ENCODE results near the gene RPEL1.
"Not testable (repeated sequence)": the region's sequence is repeated elsewhere in the genome, so short reads cannot be mapped to it uniquely, and the experiment has no call there.

The RPEL1 gene

DNA sequence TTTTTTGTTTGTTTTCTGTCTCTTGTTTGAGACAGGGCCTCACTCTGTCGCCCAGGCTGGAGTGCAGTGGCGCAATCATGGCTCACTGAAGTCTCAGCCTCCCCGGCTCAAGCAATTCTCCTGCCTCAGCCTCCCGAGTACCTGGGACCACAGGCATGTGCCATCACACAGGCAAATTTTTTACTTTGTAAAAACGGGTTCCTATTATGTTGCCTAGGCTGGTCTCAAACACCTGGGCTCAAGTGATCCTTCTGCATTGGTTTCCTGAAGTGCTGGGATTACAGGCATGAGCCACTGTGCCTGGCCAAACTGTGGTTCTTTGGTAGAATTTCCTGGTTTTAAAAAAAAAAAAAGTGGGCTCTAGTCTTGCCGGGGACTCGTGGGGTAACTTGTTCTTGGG, at the start of gene RPEL1:
Gene RPEL1, plus strand, starts transcription at position 301 of the 400 bp plus-strand sequence. CDS start 110 bp downstream, outside the sequence.
- DNase-seq, result not testable (repeated sequence)

DNA sequence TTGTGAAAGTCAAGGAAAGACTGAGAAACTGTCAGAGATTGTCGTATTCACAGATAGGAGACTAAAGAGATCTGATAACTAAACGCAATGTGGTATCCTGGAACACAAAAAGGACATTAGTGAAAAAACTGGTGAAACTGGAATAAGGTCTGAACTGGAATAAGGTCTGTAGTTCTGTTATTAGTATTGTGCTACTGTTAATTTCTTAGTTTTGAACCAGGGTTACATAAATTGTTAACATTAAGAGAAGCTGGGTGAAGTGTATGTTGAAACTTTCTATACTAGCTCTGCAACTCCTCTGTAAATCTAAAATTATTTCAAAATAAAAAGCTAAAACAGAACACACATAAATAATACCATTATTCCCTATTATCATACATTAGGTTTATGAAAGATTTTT, 49.2 kb upstream of the RPEL1 start:
- no peak for DNase-seq

DNA sequence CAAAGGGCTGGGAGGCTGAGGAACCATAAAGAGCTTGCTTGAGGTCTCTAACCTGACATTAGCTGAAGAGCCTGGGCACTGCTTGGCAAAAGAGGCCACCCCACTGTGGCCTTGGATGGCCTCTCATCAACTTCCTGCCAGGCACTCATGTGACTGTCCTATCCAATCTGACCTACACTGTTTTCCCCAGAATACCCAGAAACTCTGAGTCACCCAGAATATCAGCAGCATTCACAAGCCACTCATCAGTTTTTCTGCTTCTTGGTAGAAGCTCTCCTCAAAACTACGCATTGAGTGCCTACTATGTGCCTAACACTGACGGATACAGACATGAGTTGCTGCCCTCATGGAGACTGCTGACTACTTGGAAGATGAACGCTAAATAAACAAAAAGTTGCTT, 48.5 kb upstream of the RPEL1 start:
- no peak for DNase-seq

DNA sequence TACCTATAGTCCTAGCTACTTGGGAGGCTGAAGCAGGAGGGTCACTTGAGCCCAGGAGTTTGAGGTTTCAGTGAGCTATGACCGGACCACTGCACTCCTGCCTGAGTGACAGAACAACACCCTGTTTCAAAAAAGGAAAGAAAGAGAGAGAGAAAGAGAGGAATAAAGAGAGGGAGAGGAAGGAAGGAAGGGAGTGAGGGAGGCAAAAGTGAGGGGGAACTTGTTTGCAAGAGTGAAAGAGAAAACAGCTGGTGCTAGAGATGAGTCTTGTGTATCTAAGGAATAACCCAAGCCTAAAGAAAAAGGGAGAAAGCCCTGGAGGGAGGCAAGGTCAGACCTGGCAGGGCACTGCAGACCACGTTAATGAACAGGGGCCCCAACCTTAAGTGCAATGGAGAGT, 47.8 kb upstream of the RPEL1 start:
- no peak for DNase-seq

DNA sequence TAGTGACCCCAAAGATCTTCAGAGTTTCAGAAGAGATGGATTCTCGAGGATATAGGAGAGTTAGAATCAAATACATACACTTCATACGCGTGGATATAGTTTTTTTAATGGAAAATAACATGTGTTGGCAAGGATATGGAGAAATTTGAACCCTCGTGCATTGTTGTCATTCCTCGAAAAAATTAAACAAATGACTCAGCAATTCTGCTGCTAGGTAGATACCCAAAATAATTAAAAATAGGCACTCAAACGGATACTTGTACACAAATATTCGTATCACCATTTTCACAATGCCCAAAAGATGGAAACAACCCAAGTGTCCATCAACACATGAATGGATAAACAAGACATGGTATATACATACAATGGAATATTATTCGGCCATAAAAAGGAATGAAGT, 47.0 kb upstream of the RPEL1 start:
- DNase-seq, result no peak

DNA sequence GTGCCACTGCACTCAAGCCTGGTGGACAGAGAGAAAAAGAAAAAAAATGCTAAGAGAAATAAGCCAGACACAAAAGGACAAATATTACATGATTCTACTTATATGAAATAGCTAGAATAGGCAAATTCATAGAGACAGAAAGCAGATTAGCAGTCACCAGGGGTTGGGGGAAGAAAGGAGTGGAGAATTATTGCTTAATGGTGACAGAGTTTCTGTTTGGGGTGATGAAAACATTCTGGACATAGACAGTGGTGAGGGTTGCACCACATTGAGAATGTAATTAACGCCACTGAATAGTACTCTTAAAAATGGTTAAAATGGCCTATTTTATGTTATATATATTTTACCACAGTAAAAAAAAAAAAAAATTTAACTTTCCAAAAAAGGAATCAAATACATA, 46.2 kb upstream of the RPEL1 start:
- no peak for DNase-seq

DNA sequence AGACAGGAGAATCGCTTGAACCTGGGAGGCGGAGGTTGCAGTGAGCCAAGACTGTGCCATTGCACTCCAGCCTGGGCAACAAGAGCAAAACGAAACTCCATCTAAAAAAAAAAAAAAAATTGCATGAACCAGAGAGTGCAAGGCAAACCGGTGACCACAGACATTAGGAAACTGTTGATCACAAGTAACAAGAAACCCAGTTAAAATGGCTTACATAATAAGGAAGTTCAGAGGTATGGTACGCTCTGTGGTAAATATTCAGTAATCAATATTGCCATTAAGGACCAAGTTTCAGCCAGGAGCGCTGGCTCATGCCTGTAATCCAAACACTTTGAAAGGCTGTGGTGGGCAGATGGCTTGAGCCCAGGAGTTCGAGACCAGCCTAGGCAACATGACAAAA, 43.4 kb upstream of the RPEL1 start:
- no peak for DNase-seq

DNA sequence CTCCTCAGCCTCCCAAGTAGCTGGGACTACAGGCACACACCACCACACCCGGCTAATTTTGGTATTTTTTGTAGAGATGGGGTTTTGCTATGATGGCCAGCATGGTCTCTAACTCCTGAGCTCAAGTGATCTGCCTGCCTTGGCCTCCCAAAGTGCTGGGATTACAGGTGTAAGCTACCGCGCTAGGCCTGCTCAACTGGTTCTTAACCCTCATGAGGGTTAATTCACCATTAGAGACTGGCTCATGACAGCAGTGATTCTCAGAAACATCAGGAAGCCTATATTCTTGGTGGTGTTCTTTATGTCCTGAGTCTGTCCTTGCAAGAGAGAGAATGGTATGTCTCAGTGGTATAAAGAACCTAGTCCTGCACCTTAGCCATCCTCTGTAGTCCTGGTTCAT, 42.2 kb upstream of the RPEL1 start:
- DNase-seq, result no peak

DNA sequence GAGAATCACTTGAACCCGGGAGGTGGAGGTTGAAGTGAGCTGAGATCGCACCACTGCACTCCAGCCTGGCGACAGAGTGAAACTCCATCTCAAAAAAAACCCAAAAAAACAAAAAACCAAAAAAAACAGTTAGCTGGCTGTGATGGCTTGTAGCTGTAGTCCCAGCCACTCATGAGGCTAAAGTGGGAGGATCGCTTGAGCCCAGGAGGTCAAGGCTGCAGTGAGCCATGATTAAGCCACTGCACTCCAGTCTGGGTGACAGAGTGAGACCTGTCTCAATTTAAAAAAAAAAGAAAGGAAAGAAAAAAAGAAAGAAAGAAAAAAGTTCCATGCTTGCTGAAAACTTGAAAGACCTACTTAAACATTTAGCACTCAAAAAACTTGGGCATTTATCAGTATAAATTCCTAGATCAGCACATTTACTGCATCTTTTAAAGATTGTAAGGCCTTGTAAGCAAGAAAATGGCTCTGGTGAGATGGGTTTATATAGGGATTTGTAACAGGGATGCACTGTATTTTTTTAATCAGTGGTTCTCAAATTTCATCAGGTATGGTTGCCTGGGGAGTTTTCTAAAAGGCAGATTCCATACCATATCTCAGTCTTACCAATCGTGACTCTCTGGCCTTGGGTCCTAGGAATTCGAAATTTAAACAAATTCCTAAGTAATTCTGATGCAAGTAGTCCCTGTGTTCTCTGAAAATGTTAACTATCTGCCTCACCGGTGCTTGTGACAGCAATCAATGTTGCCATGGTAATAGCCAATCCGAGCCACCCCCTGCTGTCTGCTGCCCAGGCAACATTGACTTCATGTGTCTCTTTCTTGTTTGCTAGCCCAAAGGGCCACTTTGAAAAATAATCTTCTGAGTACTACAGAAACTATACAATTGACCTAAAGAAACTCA, 41.1 kb upstream of the RPEL1 start:
- DNase-seq, result no peak

DNA sequence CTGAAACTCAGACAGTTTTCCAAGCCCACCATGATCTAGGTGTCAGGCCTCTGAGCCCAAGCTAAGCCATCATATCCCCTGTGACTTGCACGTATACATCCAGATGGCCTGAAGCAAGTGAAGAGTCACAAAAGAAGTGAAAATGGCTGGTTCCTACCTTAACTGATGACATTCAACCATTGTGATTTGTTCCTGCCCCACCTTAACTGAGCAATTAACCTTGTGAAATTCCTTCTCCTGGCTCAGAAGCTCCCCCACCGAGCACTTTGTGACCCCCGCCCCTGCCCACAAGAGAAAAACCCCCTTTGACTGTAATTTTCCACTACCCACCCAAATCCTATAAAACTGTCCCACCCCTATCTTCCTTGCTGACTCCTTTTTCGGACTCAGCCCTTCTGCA, 40.3 kb upstream of the RPEL1 start:
- DNase-seq, result not testable (repeated sequence)

DNA sequence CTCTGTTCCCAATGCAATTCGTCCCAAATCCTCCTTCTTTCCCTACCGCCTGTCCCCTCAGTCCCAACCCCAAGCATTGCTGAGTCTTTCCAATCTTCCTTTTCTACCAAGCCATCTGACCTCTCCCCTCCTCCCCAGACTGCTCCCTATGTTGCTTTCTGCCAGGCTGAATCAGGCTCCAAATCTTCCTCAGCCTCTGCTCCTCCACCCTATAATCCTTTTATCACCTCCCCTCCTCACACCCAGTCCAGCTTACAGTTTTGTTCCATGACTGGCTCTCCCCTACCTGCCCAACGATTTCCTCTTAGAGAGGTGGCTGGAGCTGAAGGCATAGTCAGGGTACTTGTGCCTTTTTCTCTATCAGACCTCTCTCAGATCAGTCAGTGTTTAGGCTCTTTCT, 39.0 kb upstream of the RPEL1 start:
- DNase-seq, result not testable (repeated sequence)

DNA sequence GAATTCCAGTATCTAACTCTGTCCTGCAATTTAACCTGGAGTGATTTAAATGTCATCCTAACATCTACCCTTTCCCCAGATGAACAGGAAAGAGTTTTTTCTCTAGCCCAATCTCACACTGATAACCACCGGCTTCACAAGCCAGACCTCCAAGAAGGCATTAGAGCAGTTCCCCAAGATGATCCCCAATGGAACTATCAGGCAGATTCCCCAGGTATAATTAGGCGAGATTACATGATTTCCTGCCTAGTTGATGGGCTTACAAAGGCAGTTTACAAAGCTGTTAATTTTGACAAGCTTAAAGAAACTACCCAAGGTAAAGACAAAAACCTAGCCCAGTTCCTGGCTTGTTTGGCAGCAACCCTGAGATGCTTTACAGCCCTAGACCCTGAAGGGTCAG, 38.5 kb upstream of the RPEL1 start:
- no peak for DNase-seq

DNA sequence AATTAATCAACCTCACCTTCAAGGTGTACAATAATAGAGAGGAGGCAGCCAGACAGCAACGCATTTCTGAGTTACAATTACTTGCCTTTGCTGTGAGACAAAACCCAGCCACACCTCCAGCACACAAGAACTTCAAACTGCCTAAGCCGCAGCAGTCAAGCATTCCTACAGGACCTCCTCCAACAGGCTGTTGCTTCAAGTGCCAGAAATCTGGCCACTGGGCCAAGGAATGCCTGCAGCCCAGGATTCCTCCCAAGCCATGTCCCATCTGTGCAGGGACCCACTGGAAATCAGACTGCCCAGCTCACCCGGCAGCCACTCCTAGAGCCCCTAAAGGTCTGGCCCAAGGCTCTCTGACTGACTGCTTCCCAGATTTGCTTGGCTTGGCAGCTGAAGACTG, 38.0 kb upstream of the RPEL1 start:
- DNase-seq, result not testable (repeated sequence)

DNA sequence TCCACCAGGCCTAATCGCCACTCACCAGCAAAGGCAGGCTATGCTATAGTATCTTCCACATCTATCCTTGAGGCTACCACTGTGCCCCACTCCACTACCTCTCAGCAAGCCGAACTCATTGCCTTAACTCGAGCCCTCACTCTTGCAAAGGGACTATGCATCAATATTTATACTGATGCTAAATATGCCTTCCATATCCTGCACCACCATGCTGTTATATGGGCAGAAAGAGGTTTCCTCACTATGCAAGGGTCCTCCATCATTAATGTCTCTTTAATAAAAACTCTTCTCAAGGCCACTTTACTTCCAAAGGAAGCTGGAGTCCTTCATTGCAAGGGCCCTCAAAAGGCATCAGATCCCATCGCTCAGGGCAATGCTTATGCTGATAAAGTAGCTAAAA, 35.4 kb upstream of the RPEL1 start:
- DNase-seq, result not testable (repeated sequence)

DNA sequence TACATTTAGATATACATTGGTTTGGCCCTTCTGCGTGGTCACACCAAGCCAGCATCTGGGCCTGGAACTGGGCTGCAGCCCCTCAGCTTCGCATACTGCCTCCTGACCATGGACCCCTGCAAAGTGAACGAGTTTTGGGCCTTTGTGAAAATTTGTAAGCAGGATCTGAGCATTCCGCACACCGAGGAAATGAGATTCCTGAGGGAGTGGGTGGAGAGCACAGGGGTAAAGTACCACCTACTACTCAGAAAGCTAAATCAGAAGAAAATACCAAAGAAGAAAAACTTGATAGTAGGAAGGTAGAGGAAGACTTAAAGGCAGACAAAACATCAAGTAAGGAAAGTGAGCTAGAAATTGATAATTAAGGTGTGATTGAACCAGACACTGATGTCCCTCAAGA, 30.1 kb upstream of the RPEL1 start:
- no peak for DNase-seq

DNA sequence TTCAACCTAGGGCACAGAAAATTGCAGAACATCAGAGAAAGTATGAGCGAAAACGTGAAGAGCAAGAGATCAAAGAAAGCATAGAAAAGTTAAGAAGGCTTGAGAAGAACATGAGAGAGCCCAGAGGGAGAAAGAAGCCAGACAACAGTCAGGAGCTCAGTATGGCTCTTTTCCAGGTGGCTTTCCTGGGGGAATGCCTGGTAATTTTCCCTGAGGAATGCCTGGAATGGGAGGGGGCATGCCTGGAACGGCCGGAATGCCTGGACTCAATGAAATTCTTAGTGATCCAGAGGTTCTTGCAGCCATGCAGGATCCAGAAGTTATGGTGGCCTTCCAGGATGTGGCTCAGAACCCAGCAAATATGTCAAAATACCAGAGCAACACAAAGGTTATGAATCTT, 29.3 kb upstream of the RPEL1 start:
- not testable (repeated sequence) for DNase-seq

DNA sequence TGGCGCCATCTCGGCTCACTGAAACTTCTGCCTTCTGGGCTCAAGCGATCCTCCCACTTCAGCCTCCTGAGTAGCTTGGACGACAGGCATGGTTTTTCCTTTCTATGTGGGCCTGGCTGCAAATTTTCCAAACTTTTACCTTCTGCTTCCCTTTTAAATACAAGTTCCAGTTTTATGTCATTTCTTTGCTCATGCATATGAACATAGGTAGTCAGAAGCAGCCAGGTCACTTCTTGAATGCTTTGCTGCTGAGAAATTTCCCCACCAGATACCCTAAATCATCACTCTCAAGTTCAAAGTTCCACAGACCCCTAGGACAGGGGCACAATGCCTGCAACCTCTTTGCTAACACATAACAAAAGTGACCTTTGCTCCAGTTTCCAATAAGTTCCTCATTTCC, 21.6 kb upstream of the RPEL1 start:
- DNase-seq, result no peak

DNA sequence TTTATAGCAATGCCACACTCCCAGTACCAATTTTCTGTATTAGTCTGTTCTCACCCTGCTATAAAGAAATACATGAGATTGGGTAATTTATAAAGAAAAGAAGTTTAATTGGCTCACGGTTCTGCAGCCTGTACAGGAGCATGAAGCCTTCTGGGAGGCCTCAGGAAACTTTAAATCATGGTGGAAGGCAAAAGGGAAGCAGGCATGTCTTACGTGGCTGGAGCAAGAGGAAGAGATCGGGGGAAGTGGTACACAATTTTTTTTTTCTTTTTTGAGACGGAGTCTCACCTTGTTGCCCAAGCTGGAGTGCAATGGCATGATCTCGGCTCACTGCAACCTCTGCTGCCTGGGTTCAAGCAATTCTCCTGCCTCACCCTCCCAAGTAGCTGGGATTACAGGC, 21.0 kb upstream of the RPEL1 start:
- not testable (repeated sequence) for DNase-seq

DNA sequence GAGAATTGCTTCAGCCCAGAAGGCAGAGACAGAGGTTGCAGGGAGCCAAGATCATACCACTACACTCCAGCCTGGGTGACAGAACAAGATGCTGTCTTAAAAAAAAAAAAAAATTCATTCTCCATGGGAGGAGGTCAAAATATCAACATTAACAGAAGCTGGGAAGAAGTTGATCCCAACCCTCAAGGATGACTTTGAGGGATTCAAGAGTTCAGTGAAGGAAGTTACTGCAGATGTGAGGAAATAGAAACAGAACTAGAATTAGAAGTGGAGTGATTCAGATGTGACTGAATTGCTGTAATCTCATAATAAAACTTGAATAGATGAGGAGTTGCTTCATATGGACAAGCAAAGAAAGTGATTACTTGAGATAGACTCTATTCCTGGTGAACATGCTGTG, 19.7 kb upstream of the RPEL1 start:
- no peak for DNase-seq

DNA sequence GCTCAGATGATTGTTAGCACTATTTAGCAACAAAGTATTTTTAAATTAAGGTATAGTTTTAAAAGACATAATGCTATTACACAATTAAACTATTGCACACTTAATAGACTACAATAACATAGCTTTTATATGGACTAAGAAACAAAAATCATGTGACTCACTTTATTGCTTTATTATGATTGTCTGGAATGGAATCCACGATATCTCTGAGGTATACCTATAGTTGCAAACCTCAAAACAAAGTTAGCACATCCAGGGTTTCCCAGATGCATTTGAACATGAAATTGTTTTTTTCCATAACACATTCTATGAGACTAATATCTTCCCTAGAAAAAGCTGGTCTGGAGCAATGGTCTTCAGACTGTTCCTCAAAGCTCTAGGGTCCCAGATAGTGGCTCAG, 18.3 kb upstream of the RPEL1 start:
- no peak for DNase-seq

DNA sequence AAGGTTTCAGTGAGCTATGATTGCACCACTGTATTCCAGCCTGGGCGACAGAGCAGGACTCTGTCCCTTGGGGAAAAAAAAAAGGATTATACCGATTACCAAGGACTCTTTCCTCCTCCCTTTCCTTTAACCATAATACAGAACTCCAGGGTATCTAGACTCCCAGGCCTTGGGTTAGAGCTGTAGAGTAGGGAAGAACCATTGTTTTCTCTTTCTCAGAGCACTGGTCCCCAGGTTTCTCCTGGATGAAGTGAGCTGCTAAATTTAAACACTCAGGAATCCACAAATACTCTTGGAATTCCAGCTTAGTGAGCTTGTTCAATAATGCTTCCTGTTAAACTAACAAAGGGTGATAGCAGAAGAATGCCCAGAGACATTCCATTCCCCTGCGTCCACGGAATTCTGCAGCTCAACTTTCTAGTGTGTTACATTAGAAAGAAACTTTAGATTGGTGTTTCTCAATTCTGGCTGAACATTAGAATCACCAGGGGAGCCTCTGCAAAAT, 14.6 kb upstream of the RPEL1 start:
- DNase-seq, result no peak

DNA sequence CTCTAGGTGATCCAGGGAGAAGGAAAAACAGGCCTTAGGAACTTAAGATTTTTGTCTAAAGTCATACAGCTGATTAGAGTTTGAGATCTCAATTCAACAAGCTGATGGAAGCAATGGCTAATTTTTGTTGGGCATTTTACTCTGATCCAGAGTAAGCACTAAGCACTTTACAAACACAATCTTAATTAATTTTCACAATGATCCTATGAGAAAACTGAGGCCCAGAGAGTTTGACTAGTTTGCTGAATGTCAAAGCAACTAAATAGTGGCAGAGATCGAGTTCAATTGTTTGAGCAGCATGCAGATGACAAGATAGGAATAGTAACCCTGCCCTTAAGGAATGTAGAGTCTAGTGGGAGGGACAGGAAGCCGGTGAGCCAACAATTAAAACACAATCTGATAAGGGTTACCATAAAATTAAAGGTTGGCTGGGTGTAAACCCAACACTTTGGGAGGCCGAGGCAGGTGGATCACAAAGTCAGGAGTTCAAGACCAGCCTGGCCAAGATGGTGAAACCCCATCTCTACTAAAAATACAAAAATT, 13.5 kb upstream of the RPEL1 start:
- no peak for DNase-seq

DNA sequence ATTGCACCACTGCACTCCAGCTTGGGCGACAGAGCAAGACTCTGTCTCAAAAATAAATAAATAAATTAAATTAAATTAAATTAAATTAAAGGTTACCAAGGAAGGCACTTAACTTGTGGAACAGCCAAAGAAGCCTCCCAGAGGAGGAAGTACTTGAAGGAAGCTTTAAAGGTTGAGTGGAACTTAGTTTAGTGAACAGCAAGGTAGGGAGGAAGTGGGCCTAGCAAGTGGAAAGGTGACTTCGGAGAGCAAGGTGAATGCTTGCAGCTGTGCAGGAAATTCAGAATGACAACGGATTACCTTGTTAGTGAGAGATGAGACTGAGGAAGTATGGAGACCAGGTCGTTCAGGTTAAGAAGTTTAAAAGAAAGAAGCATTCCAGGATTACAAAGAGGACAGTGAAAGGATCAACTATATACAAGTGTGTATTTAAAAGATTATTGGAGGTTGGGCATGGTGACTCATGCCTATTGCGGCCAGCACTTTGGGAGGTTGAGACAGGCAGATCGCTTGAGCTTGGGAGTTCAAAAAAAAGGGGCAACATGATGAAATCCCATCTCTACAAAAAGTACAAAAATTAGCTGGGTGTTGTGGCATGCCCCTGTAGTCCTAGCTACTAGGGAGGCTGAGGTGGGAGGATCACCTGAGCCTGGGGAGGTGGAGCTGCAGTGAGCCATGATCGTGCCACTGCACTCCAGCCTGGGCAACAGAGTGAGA, 12.8 kb upstream of the RPEL1 start:
- no peak for DNase-seq

DNA sequence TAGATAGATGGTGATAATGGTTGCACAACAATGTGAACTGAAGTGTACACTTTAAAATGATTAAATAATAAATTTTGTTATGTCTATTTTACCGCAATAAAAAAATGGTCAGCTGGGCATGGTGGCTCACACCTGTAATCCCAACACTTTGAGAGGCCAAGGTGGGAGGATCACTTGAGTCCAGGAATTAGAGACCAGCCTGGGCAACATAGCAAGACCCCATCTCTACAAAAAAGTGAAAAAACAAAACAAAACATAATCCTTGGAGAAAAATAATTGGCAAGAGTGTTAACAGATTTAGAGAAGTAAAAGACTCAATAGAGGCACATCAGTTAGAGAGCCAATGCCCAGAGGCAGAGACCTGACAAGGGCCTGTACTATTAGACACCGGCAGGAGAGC, 9.9 kb upstream of the RPEL1 start:
- no peak for DNase-seq

Data from CD4-positive, alpha-beta T cell treated with Interleukin-10 for 1 hour (primary cell).